Stimulated activated naive CD8-positive, alpha-beta T cell treated with anti-CD3 and anti-CD28 coated beads, Interleukin-15, Interleukin-2, amounts not matched to agents 100 ng/mL and 50 ng/mL, for 24 hours (primary cell): ENCODE measurements around the gene POR.

ENCODE experiments used
- H3K27ac Mint-ChIP-seq: one replicate; pipeline ENCODE4 v1.8.0; 2021; ENCODE audit warnings: mild to moderate bottlenecking, mixed read lengths
- H3K27me3 Mint-ChIP-seq: one replicate; pipeline ENCODE4 v1.8.0; 2021; ENCODE audit warnings: mixed read lengths
- H3K36me3 Mint-ChIP-seq: one replicate; pipeline ENCODE4 v1.8.0; 2021; ENCODE audit warnings: low read depth, mixed read lengths
- H3K4me1 Mint-ChIP-seq: one replicate; pipeline ENCODE4 v1.8.0; 2021; ENCODE audit warnings: low read depth, mixed read lengths
- H3K4me3 Mint-ChIP-seq: one replicate; pipeline ENCODE4 v1.8.0; 2021; ENCODE audit warnings: mild to moderate bottlenecking, mixed read lengths
- H3K9me3 Mint-ChIP-seq: one replicate; pipeline ENCODE4 v1.8.0; 2021; ENCODE audit warnings: mixed read lengths

POR gene

DNA sequence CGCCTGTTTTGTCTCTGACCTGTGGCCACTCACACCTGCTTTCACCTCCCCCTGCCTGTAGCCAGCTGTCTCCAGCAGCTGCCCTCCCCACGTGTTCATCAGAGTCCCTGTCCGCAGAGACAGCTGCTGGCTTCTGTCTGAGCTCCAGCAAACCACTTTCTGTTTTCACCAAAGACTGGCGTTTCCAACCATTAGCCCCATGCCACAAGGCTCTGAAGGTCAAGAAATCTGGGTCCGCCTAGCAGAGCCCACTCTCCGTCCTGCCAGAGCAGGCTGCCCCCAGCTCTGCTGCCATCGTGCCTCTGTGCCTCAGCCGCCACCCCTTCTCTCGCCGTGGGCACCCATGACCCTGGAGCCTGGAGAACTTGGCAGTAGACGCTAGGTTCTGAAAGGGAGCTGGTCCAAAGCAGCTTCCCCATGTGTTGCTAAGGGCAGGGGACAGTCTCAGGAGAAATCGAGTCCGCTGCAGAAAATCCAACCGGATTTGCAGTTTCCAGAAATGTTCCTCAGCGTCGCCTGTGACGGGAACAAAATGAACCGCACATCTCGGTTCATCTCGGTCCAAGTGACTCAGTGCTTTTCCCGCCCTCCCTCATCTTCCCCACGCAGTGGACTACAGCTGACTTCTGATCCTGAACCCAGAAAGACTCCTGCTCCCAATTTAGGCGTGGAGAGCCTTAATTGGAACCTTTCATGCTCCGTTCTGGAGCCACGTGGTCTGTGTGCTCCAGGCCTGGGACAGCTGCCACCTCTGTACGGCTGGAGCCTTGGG lies 51.4 kb downstream of the POR start:
- Mint-ChIP-seq H3K36me3 (peaks cover 7% of the 10 kb centered on the region), H3K27me3 (no peaks in the 10 kb centered on the region), H3K27ac (no peak overlapping the region), H3K9me3 (no peaks in the 10 kb centered on the region), H3K4me1 (no peaks in the 10 kb centered on the region), H3K4me3 (no peak overlapping the region)

- Mint-ChIP-seq H3K4me3 (no peak overlapping the region), H3K9me3 (no peaks in the 10 kb centered on the region), H3K36me3 (peaks cover 7% of the 10 kb centered on the region)
These were observed 52.1 kb downstream of the POR start for GRCh38 chr7:75967055-75967454.

DNA sequence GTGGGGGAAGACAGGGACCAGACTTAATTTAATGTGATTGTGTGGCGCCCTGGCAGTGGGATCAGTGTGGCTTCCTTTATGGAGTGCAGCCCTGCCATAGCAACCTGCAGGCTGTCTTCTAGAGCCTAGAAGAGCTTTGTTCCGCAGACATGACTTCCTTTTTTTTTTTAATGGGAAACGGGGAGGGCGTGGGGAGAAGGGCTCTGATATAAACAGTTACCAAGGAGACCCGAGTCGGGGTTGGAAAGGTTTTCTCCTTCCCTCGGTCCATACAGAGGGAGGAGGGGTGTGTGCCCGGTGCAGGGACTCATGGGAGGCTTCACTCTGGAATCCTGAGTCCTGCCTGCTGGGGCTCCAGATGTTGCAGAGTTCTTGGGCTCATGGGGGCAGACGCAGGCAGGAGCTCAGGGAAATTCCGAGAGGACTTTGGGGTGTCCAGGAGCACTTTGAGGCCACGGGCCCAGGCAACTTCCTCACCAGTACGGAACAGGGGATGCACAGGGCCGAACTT lies 52.6 kb downstream of the POR start:
- Mint-ChIP-seq H3K4me1 (no peaks in the 10 kb centered on the region), H3K36me3 (peaks cover 9% of the 10 kb centered on the region), H3K4me3 (no peak overlapping the region), H3K9me3 (no peaks in the 10 kb centered on the region), H3K27me3 (no peaks in the 10 kb centered on the region), H3K27ac (no peak overlapping the region)

More at GRCh38 chr7:75967055-75967454, 52.1 kb downstream of the POR start:
- H3K27ac Mint-ChIP-seq = no peak overlapping the region
- no peaks in the 10 kb centered on the region for H3K4me1 Mint-ChIP-seq
- no peaks in the 10 kb centered on the region for H3K27me3 Mint-ChIP-seq

DNA sequence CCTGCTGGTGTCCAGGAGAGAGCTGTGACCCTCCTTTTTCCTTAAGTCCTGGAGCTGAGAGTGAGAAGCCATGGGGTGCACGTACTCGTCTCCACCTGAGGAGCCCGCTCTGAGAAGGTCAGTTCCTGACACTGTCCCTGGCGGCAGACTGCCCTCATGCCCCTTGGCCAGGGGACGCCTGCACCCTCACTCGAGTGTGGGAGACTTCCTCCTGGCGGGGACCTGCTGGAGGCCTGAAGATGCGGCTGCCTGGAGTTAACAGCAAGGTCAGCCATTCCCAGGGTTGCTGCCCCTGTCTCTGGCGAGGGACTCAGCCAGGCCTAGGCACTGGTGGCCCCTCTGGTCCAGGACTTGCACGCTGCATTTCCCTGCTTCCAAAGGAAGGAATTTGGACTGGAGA lies 53.1 kb downstream of the POR start:
- H3K4me3 Mint-ChIP-seq = no peak overlapping the region
- H3K27ac Mint-ChIP-seq = no peak overlapping the region
- H3K9me3 Mint-ChIP-seq = no peaks in the 10 kb centered on the region
- H3K4me1 Mint-ChIP-seq = no peaks in the 10 kb centered on the region
- no peaks in the 10 kb centered on the region for H3K27me3 Mint-ChIP-seq
- H3K36me3 Mint-ChIP-seq = peaks cover 4% of the 10 kb centered on the region

DNA sequence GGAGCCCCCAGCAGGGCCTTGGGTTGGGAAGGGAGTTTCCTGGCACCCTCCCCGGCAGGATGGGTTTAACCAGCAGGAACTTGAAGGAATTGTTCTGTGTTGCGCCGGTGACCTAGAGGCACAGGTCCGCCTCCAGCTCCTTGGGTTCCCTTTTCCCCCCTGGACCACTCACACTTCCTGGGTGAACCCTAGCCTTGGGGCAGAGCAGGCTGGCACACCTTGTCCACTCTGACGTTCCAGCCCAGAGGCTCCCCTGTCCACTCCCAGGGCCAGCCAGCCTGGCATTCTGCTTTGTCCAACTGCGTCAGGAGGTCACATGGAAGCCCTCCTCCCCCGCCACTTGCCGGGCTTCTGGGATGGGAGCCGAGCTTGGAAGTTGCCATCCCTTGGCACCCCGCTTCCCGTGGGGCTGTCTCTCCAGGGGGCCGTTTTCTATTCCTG lies 53.6 kb downstream of the POR start:
- H3K27me3 Mint-ChIP-seq = no peaks in the 10 kb centered on the region
- no peak overlapping the region for H3K4me3 Mint-ChIP-seq
- H3K9me3 Mint-ChIP-seq = no peaks in the 10 kb centered on the region
- no peak overlapping the region for H3K27ac Mint-ChIP-seq
- no peaks in the 10 kb centered on the region for H3K4me1 Mint-ChIP-seq
- peaks cover 4% of the 10 kb centered on the region for H3K36me3 Mint-ChIP-seq

GRCh38 chr7:75969182-75969581 lies 54.2 kb downstream of the POR start:
- Mint-ChIP-seq H3K4me3 (no peak overlapping the region), H3K9me3 (no peaks in the 10 kb centered on the region), H3K4me1 (no peaks in the 10 kb centered on the region), H3K27me3 (no peaks in the 10 kb centered on the region), H3K36me3 (peaks cover 10% of the 10 kb centered on the region), H3K27ac (no peak overlapping the region)

GRCh38 chr7:75969704-75970498 lies 54.9 kb downstream of the POR start:
- H3K4me3 Mint-ChIP-seq = no peak overlapping the region
- no peaks in the 10 kb centered on the region for H3K4me1 Mint-ChIP-seq
- H3K27me3 Mint-ChIP-seq = no peaks in the 10 kb centered on the region
- no peak overlapping the region for H3K27ac Mint-ChIP-seq
- peaks cover 11% of the 10 kb centered on the region for H3K36me3 Mint-ChIP-seq
- H3K9me3 Mint-ChIP-seq = no peaks in the 10 kb centered on the region

- Mint-ChIP-seq H3K27me3 (no peaks in the 10 kb centered on the region), H3K4me3 (no peak overlapping the region), H3K9me3 (no peaks in the 10 kb centered on the region), H3K4me1 (no peaks in the 10 kb centered on the region), H3K36me3 (peaks cover 11% of the 10 kb centered on the region), H3K27ac (no peak overlapping the region)
These were observed 56.5 kb downstream of the POR start for GRCh38 chr7:75971309-75971960.

GRCh38 chr7:75971961-75972763 lies 57.2 kb downstream of the POR start:
- no peaks in the 10 kb centered on the region for H3K9me3 Mint-ChIP-seq
- no peaks in the 10 kb centered on the region for H3K27me3 Mint-ChIP-seq
- no peaks in the 10 kb centered on the region for H3K4me1 Mint-ChIP-seq
- no peak overlapping the region for H3K4me3 Mint-ChIP-seq
- peaks cover 11% of the 10 kb centered on the region for H3K36me3 Mint-ChIP-seq
- no peak overlapping the region for H3K27ac Mint-ChIP-seq

- no peak overlapping the region for H3K4me3 Mint-ChIP-seq
- no peaks in the 10 kb centered on the region for H3K9me3 Mint-ChIP-seq
- no peaks in the 10 kb centered on the region for H3K4me1 Mint-ChIP-seq
- no peak overlapping the region for H3K27ac Mint-ChIP-seq
- no peaks in the 10 kb centered on the region for H3K27me3 Mint-ChIP-seq
- H3K36me3 Mint-ChIP-seq = peaks cover 11% of the 10 kb centered on the region
These were observed 62.8 kb downstream of the POR start for GRCh38 chr7:75977743-75978142.

GRCh38 chr7:75979759-75980429 lies 64.9 kb downstream of the POR start:
- Mint-ChIP-seq H3K27me3 (no peaks in the 10 kb centered on the region), H3K27ac (no peak overlapping the region), H3K4me1 (no peaks in the 10 kb centered on the region), H3K36me3 (peaks cover 4% of the 10 kb centered on the region), H3K9me3 (no peaks in the 10 kb centered on the region), H3K4me3 (no peak overlapping the region)

GRCh38 chr7:75980430-75981202 lies 65.7 kb downstream of the POR start:
- no peaks in the 10 kb centered on the region for H3K4me1 Mint-ChIP-seq
- peaks cover 4% of the 10 kb centered on the region for H3K36me3 Mint-ChIP-seq
- H3K27ac Mint-ChIP-seq = no peak overlapping the region
- H3K27me3 Mint-ChIP-seq = no peaks in the 10 kb centered on the region
- H3K4me3 Mint-ChIP-seq = no peak overlapping the region
- no peaks in the 10 kb centered on the region for H3K9me3 Mint-ChIP-seq

DNA sequence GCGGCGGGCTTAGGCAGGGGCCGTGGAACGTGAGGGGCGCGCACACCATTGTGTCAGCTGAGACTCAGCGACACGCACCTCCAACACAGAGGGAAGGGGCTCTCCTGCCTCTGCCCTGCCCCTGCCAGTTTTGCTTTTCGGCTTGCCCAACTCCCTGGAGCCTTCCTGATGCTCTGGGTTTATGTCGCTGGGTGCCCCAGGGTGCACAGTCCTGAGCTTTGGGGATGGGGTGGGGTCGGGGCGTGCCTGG lies 66.2 kb downstream of the POR start:
- no peaks in the 10 kb centered on the region for H3K27me3 Mint-ChIP-seq

More for the DNA sequence above, 66.2 kb downstream of the POR start:
- no peak overlapping the region for H3K4me3 Mint-ChIP-seq
- H3K4me1 Mint-ChIP-seq = no peaks in the 10 kb centered on the region
- H3K27ac Mint-ChIP-seq = no peak overlapping the region
- H3K9me3 Mint-ChIP-seq = no peaks in the 10 kb centered on the region
- peaks cover 4% of the 10 kb centered on the region for H3K36me3 Mint-ChIP-seq
